BLaER1 (cell line): ENCODE results near the gene BCL11A.
A peak's percentile ranks its signal among the peaks of the same experiment; 100 is the strongest.

ENCODE experiments used
- H3K27ac ChIP-seq: shearing (Covaris generic); formaldehyde crosslinking; 2 replicates; pipeline ENCODE4 v1.8.1; 2022
- H3K27me3 ChIP-seq: shearing (Covaris generic); formaldehyde crosslinking; 2 replicates; pipeline ENCODE4 v1.8.1; 2022
- H3K36me3 ChIP-seq: shearing (Covaris generic); formaldehyde crosslinking; 2 replicates; pipeline ENCODE4 v1.8.1; 2022
- H3K4me1 ChIP-seq: shearing (Covaris generic); formaldehyde crosslinking; 2 replicates; pipeline ENCODE4 v1.8.1; 2022
- H3K4me2 ChIP-seq: shearing (Covaris generic); formaldehyde crosslinking; 2 replicates; pipeline ENCODE4 v1.8.1; 2022
- H3K4me3 ChIP-seq: shearing (Covaris generic); formaldehyde crosslinking; 2 replicates; pipeline ENCODE4 v1.8.1; 2022
- H3K9ac ChIP-seq: shearing (Covaris generic); formaldehyde crosslinking; 2 replicates; pipeline ENCODE4 v1.8.1; 2022
- H3K9me3 ChIP-seq: shearing (Covaris generic); formaldehyde crosslinking; 2 replicates; pipeline ENCODE4 v1.8.1; 2022
- H4K20me1 ChIP-seq: shearing (Covaris generic); formaldehyde crosslinking; 2 replicates; pipeline ENCODE4 v1.8.1; 2022
- Cebpa-rat ChIP-seq: shearing (Covaris generic); IDR thresholded peaks from 2 replicates; pipeline ENCODE4 v1.8.1; 2022

BCL11A gene

DNA sequence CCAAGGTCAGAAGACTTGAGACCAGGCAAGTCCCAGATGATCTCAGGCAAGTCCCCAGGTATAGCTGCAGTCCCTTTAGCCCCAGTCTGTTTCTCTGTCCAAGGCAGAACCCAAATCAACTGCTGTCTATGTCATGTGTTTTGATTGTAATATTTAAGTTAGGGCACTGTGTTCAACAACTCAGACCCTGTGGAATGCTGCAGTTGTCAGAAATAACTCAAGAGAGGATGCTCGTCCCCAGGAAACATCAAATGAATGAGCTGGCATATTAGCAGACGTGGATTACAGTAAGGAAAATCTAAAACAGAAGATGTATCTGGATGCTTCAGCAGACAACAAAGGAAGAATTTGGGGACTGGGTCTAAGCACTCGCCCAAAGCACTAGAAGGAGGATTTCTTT is 70.1 kb downstream of the BCL11A start:
- H3K9ac ChIP-seq = 0 out of 2 replicates have a peak overlapping the region, but pooled peaks have one; percentile 21
- no peaks in the 10 kb centered on the region for H3K9me3 ChIP-seq
- no peak overlapping the region for H3K4me3 ChIP-seq
- peak overlapping the region; percentile 57; the same call in 1 of the 2 replicates for H3K4me2 ChIP-seq
- peaks cover 100% of the 10 kb centered on the region for H4K20me1 ChIP-seq
- H3K4me1 ChIP-seq = peaks cover 71% of the 10 kb centered on the region
- H3K36me3 ChIP-seq = peaks cover 100% of the 10 kb centered on the region
- no peak for TF ChIP-seq Cebpa-rat
- 0 out of 2 replicates have a peak overlapping the region, but pooled peaks have one; percentile 10 for H3K27ac ChIP-seq
- H3K27me3 ChIP-seq = no peaks in the 10 kb centered on the region

GRCh38 chr2:60482222-60482621 is 71.2 kb downstream of the BCL11A start:
- H3K9me3 ChIP-seq = no peaks in the 10 kb centered on the region
- no peak overlapping the region for H3K9ac ChIP-seq
- H3K4me1 ChIP-seq = peaks cover 81% of the 10 kb centered on the region
- H3K4me3 ChIP-seq = no peak overlapping the region
- no peak for TF ChIP-seq Cebpa-rat
- no peaks in the 10 kb centered on the region for H3K27me3 ChIP-seq
- peaks cover 100% of the 10 kb centered on the region for H3K36me3 ChIP-seq
- H3K27ac ChIP-seq = no peak overlapping the region
- H3K4me2 ChIP-seq = peak overlapping the region; percentile 57
- H4K20me1 ChIP-seq = peaks cover 100% of the 10 kb centered on the region

GRCh38 chr2:60481257-60481656 is 72.2 kb downstream of the BCL11A start:
- Histone ChIP-seq H3K36me3 (peaks cover 100% of the 10 kb centered on the region), H3K9ac (no peak overlapping the region), H3K9me3 (no peaks in the 10 kb centered on the region), H3K27ac (peak overlapping the region; percentile 42; the same call in 1 of the 2 replicates), H3K27me3 (no peaks in the 10 kb centered on the region), H3K4me3 (no peak overlapping the region), H4K20me1 (peaks cover 100% of the 10 kb centered on the region), H3K4me2 (no peak overlapping the region), H3K4me1 (peaks cover 79% of the 10 kb centered on the region)
- TF ChIP-seq Cebpa-rat = no peak

GRCh38 chr2:60480089-60480773 is 73.2 kb downstream of the BCL11A start:
- no peak overlapping the region for H3K4me2 ChIP-seq

GRCh38 chr2:60479226-60480088 is 74.0 kb downstream of the BCL11A start:
- TF ChIP-seq Cebpa-rat = no peak
- Histone ChIP-seq H3K27me3 (no peaks in the 10 kb centered on the region), H3K27ac (no peak overlapping the region), H4K20me1 (peaks cover 100% of the 10 kb centered on the region), H3K4me3 (no peak overlapping the region), H3K4me1 (peaks cover 61% of the 10 kb centered on the region), H3K4me2 (no peak overlapping the region), H3K9me3 (no peaks in the 10 kb centered on the region), H3K36me3 (peaks cover 100% of the 10 kb centered on the region), H3K9ac (no peak overlapping the region)

More at GRCh38 chr2:60480089-60480773, 73.2 kb downstream of the BCL11A start:
- H3K4me1 ChIP-seq = peaks cover 68% of the 10 kb centered on the region
- H3K4me3 ChIP-seq = no peak overlapping the region
- H3K9ac ChIP-seq = no peak overlapping the region
- H3K27me3 ChIP-seq = no peaks in the 10 kb centered on the region
- peaks cover 100% of the 10 kb centered on the region for H4K20me1 ChIP-seq
- no peaks in the 10 kb centered on the region for H3K9me3 ChIP-seq
- peaks cover 100% of the 10 kb centered on the region for H3K36me3 ChIP-seq
- TF ChIP-seq Cebpa-rat = no peak
- H3K27ac ChIP-seq = peak overlapping the region; percentile 14; the same call in 1 of the 2 replicates

DNA sequence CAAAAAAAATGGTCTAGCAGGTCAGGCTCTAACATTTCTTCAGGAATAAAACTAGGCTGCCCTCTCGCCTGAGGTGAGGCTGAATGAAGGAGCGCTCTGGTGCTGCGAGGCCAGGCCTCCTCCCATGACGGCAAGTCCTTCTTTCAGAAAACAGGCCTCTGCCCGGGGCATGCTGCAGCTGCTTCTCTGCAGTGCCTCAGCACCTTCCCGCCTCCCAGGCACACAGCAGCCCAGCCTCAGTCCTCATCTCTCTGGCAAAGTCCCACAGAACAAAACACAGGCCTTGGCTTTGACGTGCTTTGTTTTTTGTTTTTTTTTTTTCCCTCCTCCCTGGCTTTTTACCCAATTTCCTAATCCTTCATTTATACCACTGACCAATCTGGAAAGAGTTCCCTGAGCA is 74.8 kb downstream of the BCL11A start:
- Histone ChIP-seq H3K4me1 (peaks cover 53% of the 10 kb centered on the region), H3K36me3 (peaks cover 100% of the 10 kb centered on the region), H4K20me1 (peaks cover 100% of the 10 kb centered on the region), H3K27me3 (no peaks in the 10 kb centered on the region), H3K27ac (no peak overlapping the region), H3K4me2 (no peak overlapping the region), H3K9me3 (no peaks in the 10 kb centered on the region), H3K4me3 (no peak overlapping the region), H3K9ac (no peak overlapping the region)
- no peak for TF ChIP-seq Cebpa-rat

GRCh38 chr2:60476206-60476954 is 77.1 kb downstream of the BCL11A start:
- Histone ChIP-seq H3K9ac (no peak overlapping the region), H3K27ac (no peak overlapping the region), H3K36me3 (peaks cover 99% of the 10 kb centered on the region), H3K9me3 (no peaks in the 10 kb centered on the region), H3K4me1 (peaks cover 30% of the 10 kb centered on the region), H3K4me3 (no peak overlapping the region), H4K20me1 (peaks cover 100% of the 10 kb centered on the region), H3K4me2 (no peak overlapping the region), H3K27me3 (no peaks in the 10 kb centered on the region)
- TF ChIP-seq Cebpa-rat = no peak

DNA sequence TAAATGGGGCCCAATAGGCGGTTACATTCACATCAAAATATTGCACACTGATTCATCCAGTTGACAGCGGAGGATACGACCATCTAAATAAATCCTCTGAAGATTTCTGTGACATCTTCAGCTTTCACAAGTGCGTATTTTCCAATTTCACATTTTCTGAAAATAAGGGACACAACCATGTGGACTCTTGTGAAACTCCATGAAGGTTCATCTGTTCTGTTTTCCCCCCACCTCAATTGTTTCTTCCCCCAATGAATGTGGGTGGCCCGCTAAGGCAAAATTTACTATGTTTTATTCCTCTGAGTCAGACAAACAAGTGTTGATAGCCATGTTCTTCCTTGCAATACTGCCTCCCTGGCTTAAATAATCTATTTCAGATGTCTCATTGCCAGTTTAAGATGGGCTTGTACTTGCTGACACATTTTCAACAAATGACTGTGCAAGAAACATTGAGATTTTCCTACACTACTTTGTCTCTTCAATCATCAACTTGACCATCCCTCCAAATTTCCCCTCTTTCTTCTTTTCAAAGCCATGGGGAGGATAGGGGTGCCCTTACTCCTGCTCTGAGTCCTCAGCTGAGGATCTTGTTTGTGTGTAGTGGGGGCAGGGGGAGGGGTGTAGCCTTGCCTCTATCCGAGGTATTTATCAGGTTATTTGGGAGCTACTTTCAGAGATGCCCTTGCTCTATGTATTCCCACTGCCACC is 78.2 kb downstream of the BCL11A start:
- Histone ChIP-seq H3K9me3 (no peaks in the 10 kb centered on the region), H3K4me3 (no peak overlapping the region), H3K9ac (no peak overlapping the region), H3K4me2 (no peak overlapping the region), H3K27ac (no peak overlapping the region), H3K36me3 (peaks cover 99% of the 10 kb centered on the region), H3K4me1 (peaks cover 21% of the 10 kb centered on the region), H4K20me1 (peaks cover 100% of the 10 kb centered on the region), H3K27me3 (no peaks in the 10 kb centered on the region)
- no peak for TF ChIP-seq Cebpa-rat

DNA sequence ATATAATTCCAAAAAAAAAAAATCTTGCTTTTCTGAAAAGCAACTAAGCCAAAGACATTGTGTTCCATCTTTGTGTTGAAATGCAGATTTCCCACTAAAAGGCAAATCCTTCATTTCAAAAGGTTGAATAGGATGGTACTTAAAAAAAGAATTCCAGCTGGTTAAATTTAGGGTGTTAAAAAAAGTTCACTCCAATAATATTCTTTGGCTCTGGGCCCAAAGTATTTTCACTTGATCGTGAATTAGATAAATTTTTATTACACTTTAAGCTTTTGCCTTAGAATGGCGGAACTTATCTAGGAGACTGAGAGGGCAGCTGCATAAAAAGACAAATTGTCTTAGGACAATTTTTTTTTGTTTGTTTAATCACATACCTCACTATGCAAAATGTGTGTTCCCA is 79.2 kb downstream of the BCL11A start:
- H3K36me3 ChIP-seq = peaks cover 99% of the 10 kb centered on the region
- peaks cover 100% of the 10 kb centered on the region for H4K20me1 ChIP-seq
- no peak for TF ChIP-seq Cebpa-rat
- H3K27me3 ChIP-seq = no peaks in the 10 kb centered on the region
- H3K9me3 ChIP-seq = no peaks in the 10 kb centered on the region
- no peak overlapping the region for H3K4me2 ChIP-seq
- no peak overlapping the region for H3K9ac ChIP-seq
- H3K4me3 ChIP-seq = no peak overlapping the region
- no peak overlapping the region for H3K27ac ChIP-seq
- H3K4me1 ChIP-seq = peaks cover 21% of the 10 kb centered on the region
